ENCODE data around the gene PTTG1IP.

Gene PTTG1IP

GRCh38 chr21:44829507-44830092, 43.9 kb downstream of the PTTG1IP start:
- Histone ChIP-seq H3K27me3 (ENCODE audit: insufficient read depth, low read depth, severe bottlenecking) (no peaks in the 10 kb centered on the region), H3K9me3 (ENCODE audit: severe bottlenecking) (peaks cover 16% of the 10 kb centered on the region), H3K4me3 (ENCODE audit: low read depth, low read length) (no peak overlapping the region), H3K27ac (no peak overlapping the region), H3K36me3 (no peaks in the 10 kb centered on the region)
- no peak for TF ChIP-seq CTCF (IDR thresholded peaks at IDR 0.05; ENCODE audit: low read depth, low read length)
- no peak for DNase-seq

GRCh38 chr21:44828362-44829056, 45.0 kb downstream of the PTTG1IP start:
- Histone ChIP-seq H3K27ac (no peak overlapping the region), H3K27me3 (ENCODE audit: insufficient read depth, low read depth, severe bottlenecking) (no peaks in the 10 kb centered on the region), H3K4me3 (ENCODE audit: low read depth, low read length) (no peak overlapping the region), H3K36me3 (no peaks in the 10 kb centered on the region), H3K9me3 (ENCODE audit: severe bottlenecking) (peaks cover 21% of the 10 kb centered on the region)
- no peak for DNase-seq
- TF ChIP-seq CTCF (IDR thresholded peaks at IDR 0.05; ENCODE audit: low read depth, low read length): no peak

- H3K4me3 ChIP-seq (ENCODE audit: low read depth, low read length): no peak overlapping the region
- TF ChIP-seq CTCF (IDR thresholded peaks at IDR 0.05; ENCODE audit: low read depth, low read length): no peak
- no peaks in the 10 kb centered on the region for H3K27me3 ChIP-seq (ENCODE audit: insufficient read depth, low read depth, severe bottlenecking)
- H3K27ac ChIP-seq: no peak overlapping the region
- H3K36me3 ChIP-seq: no peaks in the 10 kb centered on the region
- no peak for DNase-seq
- peaks cover 57% of the 10 kb centered on the region for H3K9me3 ChIP-seq (ENCODE audit: severe bottlenecking)
Observed at GRCh38 chr21:44823179-44823660, 50.3 kb downstream of the PTTG1IP start.

- Histone ChIP-seq H3K4me3 (ENCODE audit: low read depth, low read length) (no peak overlapping the region), H3K9me3 (ENCODE audit: severe bottlenecking) (peaks cover 55% of the 10 kb centered on the region), H3K36me3 (no peaks in the 10 kb centered on the region), H3K27ac (no peak overlapping the region), H3K27me3 (ENCODE audit: insufficient read depth, low read depth, severe bottlenecking) (no peaks in the 10 kb centered on the region)
- no peak for TF ChIP-seq CTCF (IDR thresholded peaks at IDR 0.05; ENCODE audit: low read depth, low read length)
- no peak for DNase-seq
Observed at GRCh38 chr21:44822484-44823178, 50.9 kb downstream of the PTTG1IP start.

GRCh38 chr21:44820851-44821250, 52.6 kb downstream of the PTTG1IP start:
- no peaks in the 10 kb centered on the region for H3K27me3 ChIP-seq (ENCODE audit: insufficient read depth, low read depth, severe bottlenecking)
- no peak overlapping the region for H3K27ac ChIP-seq
- peaks cover 55% of the 10 kb centered on the region for H3K9me3 ChIP-seq (ENCODE audit: severe bottlenecking)
- H3K36me3 ChIP-seq: peaks cover 3% of the 10 kb centered on the region; the same call in 1 of the 2 replicates
- TF ChIP-seq CTCF (IDR thresholded peaks at IDR 0.05; ENCODE audit: low read depth, low read length): no peak
- no peak overlapping the region for H3K4me3 ChIP-seq (ENCODE audit: low read depth, low read length)
- no peak for DNase-seq

Data from WERI-Rb-1 (cell line).